CD14-positive monocyte (primary cell): Measurements from ENCODE around the gene DPH6. TPM values are rescaled to one million over a fixed set of nuclear protein-coding genes. Genes with fewer than 3 reads are reported as not detected.
A peak's percentile ranks its signal among the peaks of the same experiment; 100 is the strongest.

ENCODE experiments used
- DNase-seq, 3 donors: peaks; one replicate each; pipeline ENCODE4 v3.0.0-alpha.2; 2011 to 2022
- H2AFZ ChIP-seq: 2 replicates; pipeline ENCODE4 v1.6.0; 2012; ENCODE audit warnings: mild to moderate bottlenecking, low read depth, low read length, inconsistent platforms; ENCODE audit not compliant: insufficient read depth, poor library complexity, severe bottlenecking
- H3K27ac ChIP-seq, 2 donors: 1 replicate in 1 of 2; 2 replicates in 1 of 2; pipeline ENCODE4 v1.5.1; 2012 to 2013; ENCODE audit warnings: low read length in 2 of 2, control low read depth in 1 of 2, inconsistent platforms in 1 of 2, low read depth in 1 of 2, mild to moderate bottlenecking in 1 of 2
- H3K27me3 ChIP-seq, 2 donors: one replicate each; pipeline versions ENCODE4 v1.6.0 to v1.6.1; 2011 to 2013; ENCODE audit warnings: low read length in 2 of 2; ENCODE audit not compliant: control insufficient read depth in 2 of 2, insufficient read depth in 2 of 2
- H3K36me3 ChIP-seq, 2 donors: replicated peaks in 1 of 2; 1 replicate in 1 of 2; 2 replicates in 1 of 2; pipeline versions ENCODE4 v1.5.1 to v1.6.1; 2012 to 2013; ENCODE audit warnings: low read length in 2 of 2, control low read depth in 1 of 2, inconsistent platforms in 1 of 2, mild to moderate bottlenecking in 1 of 2; ENCODE audit not compliant: insufficient read depth in 2 of 2, control insufficient read depth in 1 of 2
- H3K4me1 ChIP-seq, 2 donors: 1 replicate in 1 of 2; 2 replicates in 1 of 2; pipeline versions ENCODE4 v1.5.1 to v1.6.1; 2012 to 2013; ENCODE audit warnings: low read length in 2 of 2, control low read depth in 1 of 2, inconsistent platforms in 1 of 2, mild to moderate bottlenecking in 1 of 2, moderate library complexity in 1 of 2; ENCODE audit not compliant: insufficient read depth in 2 of 2, control insufficient read depth in 1 of 2
- H3K4me2 ChIP-seq: replicated peaks from 2 replicates; pipeline ENCODE3; 2012; ENCODE audit warnings: low read length, moderate library complexity, mild to moderate bottlenecking; ENCODE audit not compliant: poor library complexity, severe bottlenecking; ENCODE audit errors: extremely low read depth
- H3K4me3 ChIP-seq, 3 experiments: fragments of 200-600 bp in 1 of 3; sonication (generic) in 1 of 3; replicated peaks in 1 of 3; 1 replicate in 2 of 3; 2 replicates in 1 of 3; pipeline ENCODE4 v1.5.1; 2011 to 2013; ENCODE audit warnings: low read length in 3 of 3, mild to moderate bottlenecking in 3 of 3, control low read depth in 2 of 3, low read depth in 2 of 3, inconsistent platforms in 1 of 3, moderate library complexity in 1 of 3
- H3K79me2 ChIP-seq: 2 replicates; pipeline ENCODE4 v1.6.0; 2012; ENCODE audit warnings: mild to moderate bottlenecking, control low read depth, inconsistent platforms, low read length, moderate library complexity; ENCODE audit not compliant: insufficient read depth
- H3K9ac ChIP-seq: 2 replicates; pipeline ENCODE4 v1.6.0; 2017; ENCODE audit warnings: low read length, mild to moderate bottlenecking; ENCODE audit not compliant: insufficient read depth, poor library complexity, severe bottlenecking
- H3K9me3 ChIP-seq, 2 donors: replicated peaks in 1 of 2; 1 replicate in 1 of 2; 2 replicates in 1 of 2; pipeline versions ENCODE4 v1.5.1 to v1.6.1; 2012 to 2013; ENCODE audit warnings: low read length in 2 of 2, control low read depth in 1 of 2; ENCODE audit not compliant: control insufficient read depth in 1 of 2, insufficient read depth in 1 of 2
- H4K20me1 ChIP-seq: 2 replicates; pipeline ENCODE4 v1.6.0; 2012; ENCODE audit warnings: mild to moderate bottlenecking, low read length, control low read depth, moderate library complexity; ENCODE audit not compliant: insufficient read depth
- H3K27ac Mint-ChIP-seq, 7 donors: one replicate each; pipeline ENCODE4 v1.8.0; 2020; ENCODE audit warnings: mild to moderate bottlenecking in 7 of 7, mixed read lengths in 7 of 7, moderate library complexity in 6 of 7, inconsistent platforms in 2 of 7
- H3K27me3 Mint-ChIP-seq, 3 donors: one replicate each; pipeline ENCODE4 v1.8.0; 2021 to 2022; ENCODE audit warnings: low read depth in 3 of 3, mild to moderate bottlenecking in 3 of 3, mixed read lengths in 3 of 3, moderate library complexity in 3 of 3, inconsistent platforms in 1 of 3
- H3K36me3 Mint-ChIP-seq, 2 donors: one replicate each; pipeline ENCODE4 v1.8.0; 2020; ENCODE audit warnings: mixed read lengths in 2 of 2, inconsistent platforms in 1 of 2, mild to moderate bottlenecking in 1 of 2
- H3K4me1 Mint-ChIP-seq: one replicate; pipeline ENCODE4 v1.8.0; 2020; ENCODE audit warnings: mild to moderate bottlenecking, mixed read lengths
- H3K4me3 Mint-ChIP-seq, 2 donors: one replicate each; pipeline ENCODE4 v1.8.0; 2020; ENCODE audit warnings: mild to moderate bottlenecking in 2 of 2, mixed read lengths in 2 of 2, moderate library complexity in 1 of 2
- H3K9me3 Mint-ChIP-seq, 7 donors: one replicate each; pipeline ENCODE4 v1.8.0; 2020 to 2022; ENCODE audit warnings: mixed read lengths in 7 of 7, mild to moderate bottlenecking in 6 of 7, moderate library complexity in 6 of 7, inconsistent platforms in 2 of 7
- CTCF ChIP-seq: fragments of 200-600 bp; IDR thresholded peaks from one replicate; pipeline ENCODE4 v1.8.0; 2022; ENCODE audit warnings: antibody characterized with exemption, mild to moderate bottlenecking
- WGBS: methylation state at CpG from one replicate; pipeline ENCODE4 v1.1.5; 2013; ENCODE audit warnings: missing lambda C conversion rate; ENCODE audit not compliant: insufficient coverage; 5-methylcytosine and 5-hydroxymethylcytosine counted together
- intact Hi-C, 2 donors: fragments of 100-400 bp; cut with micrococcal nuclease; formaldehyde crosslinking; loops; one replicate each; pipeline versions ENCODE4 v1.15.0 to v1.15.1; 2023
- polyA plus RNA-seq, 3 donors: library from polyadenylated mRNA; depleted of rRNA in 1 of 3; unstranded in 2 of 3; stranded (reverse) in 1 of 3; fragments of 300-500 nt in 2 of 3; fragments of >200 nt in 1 of 3; fragmentation: Illumina TruSeq in 2 of 3; gene quantifications; 1 replicate in 2 of 3; 2 replicates in 1 of 3; pipeline ENCODE4 v1.2.3, GENCODE V29; 2012 to 2021

Gene DPH6
- polyA plus RNA-seq, 3 donors: 7.6 to 18.2 (median 13.6) TPM

GRCh38 chr15:35445891-35446290 is 100.1 kb downstream of the DPH6 start:
- intact Hi-C loops: loop anchor here in 1 of 2 donors (10.0 kb wide), 1 partner anchor 371 kb away; no protein-coding TSS in a partner anchor
- H3K4me1 Mint-ChIP-seq: peaks cover 1% of the 10 kb centered on the region
- WGBS: no CpG with 5 or more reads among the region's 4 CpGs
- H3K9me3 ChIP-seq: no peaks in the 10 kb centered on the region
- peaks cover 0 to 5% of the 10 kb centered on the region in 2 donors for H3K36me3 Mint-ChIP-seq
- H3K79me2 ChIP-seq: no peaks in the 10 kb centered on the region
- no peak overlapping the region for H2AFZ ChIP-seq
- H3K27ac Mint-ChIP-seq: no peak overlapping the region
- no peaks in the 10 kb centered on the region for H3K36me3 ChIP-seq
- no peak overlapping the region for H3K9ac ChIP-seq
- peaks cover 0 to 2% (median 0%) of the 10 kb centered on the region in 7 donors for H3K9me3 Mint-ChIP-seq
- no peak overlapping the region for H3K4me3 Mint-ChIP-seq
- H3K27me3 Mint-ChIP-seq: no peaks in the 10 kb centered on the region
- no peaks in the 10 kb centered on the region for H3K27me3 ChIP-seq
- no peak for DNase-seq
- H4K20me1 ChIP-seq: no peaks in the 10 kb centered on the region
- no peak for TF ChIP-seq CTCF
- no peaks in the 10 kb centered on the region for H3K4me1 ChIP-seq
- no peak overlapping the region for H3K4me3 ChIP-seq
- H3K4me2 ChIP-seq: no peak overlapping the region
- no peak overlapping the region for H3K27ac ChIP-seq

- H3K36me3 Mint-ChIP-seq: peaks cover 0 to 3% of the 10 kb centered on the region in 2 donors
- no peaks in the 10 kb centered on the region for H3K36me3 ChIP-seq
- peaks cover 1% of the 10 kb centered on the region for H3K4me1 Mint-ChIP-seq
- intact Hi-C loops: loop anchor here in 1 of 2 donors (10.0 kb wide), 1 partner anchor 370 kb away; no protein-coding TSS in a partner anchor
- TF ChIP-seq CTCF: peak; percentile 91
- H3K79me2 ChIP-seq: no peaks in the 10 kb centered on the region
- H4K20me1 ChIP-seq: no peaks in the 10 kb centered on the region
- no peak overlapping the region for H3K4me3 ChIP-seq
- no peak overlapping the region for H3K4me2 ChIP-seq
- no peaks in the 10 kb centered on the region for H3K4me1 ChIP-seq
- no peak overlapping the region for H2AFZ ChIP-seq
- H3K27me3 Mint-ChIP-seq: no peaks in the 10 kb centered on the region
- H3K27ac Mint-ChIP-seq: no peak overlapping the region
- H3K9me3 ChIP-seq: no peaks in the 10 kb centered on the region
- H3K9ac ChIP-seq: no peak overlapping the region
- H3K27me3 ChIP-seq: no peaks in the 10 kb centered on the region
- peaks cover 0 to 2% (median 0%) of the 10 kb centered on the region in 7 donors for H3K9me3 Mint-ChIP-seq
- no peak overlapping the region for H3K27ac ChIP-seq
- no CpG with 5 or more reads among the region's 1 CpG for WGBS
- DNase-seq: peak; percentile 1 to 37 (median 26)
- no peak overlapping the region for H3K4me3 Mint-ChIP-seq
Observed at GRCh38 chr15:35444557-35445204, 101.3 kb downstream of the DPH6 start.
